GM13977 (cell line): ENCODE results near the gene TREML2.
"Not testable (repeated sequence)": the region's sequence is repeated elsewhere in the genome, so short reads cannot be mapped to it uniquely, and the experiment has no call there.

Source experiments
- DNase-seq: peaks from one replicate; pipeline ENCODE4 v3.0.0; 2012; ENCODE audit warnings: low spot score
- CTCF ChIP-seq: IDR thresholded peaks from 2 replicates; pipeline ENCODE4 v1.5.1; 2012; ENCODE audit warnings: mild to moderate bottlenecking, control low read depth; ENCODE audit not compliant: insufficient read depth; ENCODE audit errors: extremely low read depth, missing control alignments
- in situ Hi-C: fragments of 300-500 bp; cut with MboI; formaldehyde crosslinking; loops from one replicate; pipeline ENCODE4 v1.12.0; 2022; ENCODE audit warnings: low sequenced_read_pairs, low pct_unique_long_range_greater_than_20kb, mixed read lengths, inconsistent platforms; ENCODE audit not compliant: unreplicated experiment

Gene TREML2

GRCh38 chr6:41200901-41201763, at the start of gene TREML2:
Gene TREML2, minus strand, starts transcription at chr6:41201149. Its CDS starts 141 bp downstream, at chr6:41201008.
- no peak for TF ChIP-seq CTCF
- DNase-seq, result peak; percentile 28
- in situ Hi-C loops, result no loop called here

- TF ChIP-seq CTCF, result no peak
- in situ Hi-C loops, result no loop called here
- DNase-seq, result peak; percentile 39
Observed at GRCh38 chr6:41247882-41248705, 47.1 kb upstream of the TREML2 start.

GRCh38 chr6:41247288-41247865, 46.4 kb upstream of the TREML2 start:
- in situ Hi-C loops, result no loop called here
- no peak for TF ChIP-seq CTCF
- DNase-seq, result no peak

- in situ Hi-C loops, DNase-seq: not testable (repeated sequence)
Observed at GRCh38 chr6:41246529-41246928, 45.6 kb upstream of the TREML2 start.

- DNase-seq, result no peak
- no peak for TF ChIP-seq CTCF
- in situ Hi-C loops, result no loop called here
Observed at GRCh38 chr6:41239467-41240159, 38.7 kb upstream of the TREML2 start.

GRCh38 chr6:41237128-41237527, 36.2 kb upstream of the TREML2 start:
- no peak for TF ChIP-seq CTCF
- no peak for DNase-seq
- in situ Hi-C loops, result no loop called here
